Caco-2 (cell line): ENCODE measurements around the gene NR6A1. TPM values are rescaled to one million over a fixed set of nuclear protein-coding genes. Genes with fewer than 3 reads are reported as not detected.

Source experiments
- BruUV-seq: library from RNA; stranded (reverse); fragments of 400-500 nt; replicated peaks from 2 replicates; lab custom pipeline; 2021; lab: Mats Ljungman, UMichigan
- CTCF ChIA-PET: fragments of 300-600 bp; sonication (Branson Sonifier 250); formaldehyde crosslinking; loops from one replicate; lab custom pipeline; 2022; ENCODE audit warnings: antibody characterized with exemption; lab: Charles Lee
- POLR2A ChIA-PET: fragments of 300-600 bp; sonication (Branson Sonifier 250); formaldehyde crosslinking; loops from one replicate; lab custom pipeline; 2022; ENCODE audit warnings: antibody characterized with exemption; lab: Charles Lee
- DNase-seq, 2 experiments: peaks; one replicate each; pipeline versions ENCODE4 v3.0.0 to v3.0.0-alpha.2; 2020 to 2022
- H3K27me3 ChIP-seq: replicated peaks from 2 replicates; pipeline ENCODE4 v1.6.0; 2011; ENCODE audit warnings: low read length; ENCODE audit not compliant: control insufficient read depth, insufficient read depth
- H3K36me3 ChIP-seq: 2 replicates; pipeline ENCODE4 v1.5.1; 2011; ENCODE audit warnings: low read length; ENCODE audit not compliant: control insufficient read depth, insufficient read depth
- H3K4me1 ChIP-seq: fragments of 250-450 bp; sonication (Bioruptor Pico); 2 replicates; pipeline ENCODE4 v1.5.1; 2020; ENCODE audit warnings: mild to moderate bottlenecking
- H3K4me3 ChIP-seq: 2 replicates; pipeline ENCODE4 v1.5.1; 2011; ENCODE audit warnings: low read depth, mild to moderate bottlenecking, control low read depth, low read length
- H3K9me3 ChIP-seq: fragments of 250-450 bp; sonication (Bioruptor Pico); 2 replicates; pipeline ENCODE4 v1.5.1; 2020; ENCODE audit warnings: mild to moderate bottlenecking, moderate library complexity
- H3K27ac Mint-ChIP-seq: one replicate; pipeline ENCODE4 v1.8.0; 2022; ENCODE audit warnings: mixed read lengths; ENCODE audit not compliant: unreplicated experiment
- H3K27me3 Mint-ChIP-seq: one replicate; pipeline ENCODE4 v1.8.0; 2022; ENCODE audit warnings: mixed read lengths; ENCODE audit not compliant: insufficient read depth, unreplicated experiment
- H3K36me3 Mint-ChIP-seq: one replicate; pipeline ENCODE4 v1.8.0; 2022; ENCODE audit warnings: mild to moderate bottlenecking, mixed read lengths; ENCODE audit not compliant: insufficient read depth, unreplicated experiment
- H3K4me1 Mint-ChIP-seq: one replicate; pipeline ENCODE4 v1.8.0; 2022; ENCODE audit warnings: low read depth, mixed read lengths; ENCODE audit not compliant: unreplicated experiment
- H3K4me3 Mint-ChIP-seq: one replicate; pipeline ENCODE4 v1.8.0; 2022; ENCODE audit warnings: mild to moderate bottlenecking, moderate library complexity, mixed read lengths; ENCODE audit not compliant: unreplicated experiment
- H3K9me3 Mint-ChIP-seq: one replicate; pipeline ENCODE4 v1.8.0; 2022; ENCODE audit warnings: mixed read lengths; ENCODE audit not compliant: unreplicated experiment
- intact Hi-C: fragments of 100-400 bp; cut with micrococcal nuclease; formaldehyde crosslinking; loops from one replicate; pipeline ENCODE4 v1.10.0; 2022; ENCODE audit not compliant: unreplicated experiment
- total RNA-seq: library from RNA; stranded (reverse); gene quantifications from 2 replicates; pipeline ENCODE4 v1.2.3, GENCODE V29; 2022
- TF ChIP-seq, protein P1 (sequence below), 2 experiments: fragments of 200-600 bp in 1 of 2; IDR thresholded peaks; 1 replicate in 1 of 2; 2 replicates in 1 of 2; pipeline versions ENCODE4 v1.5.1 to v1.8.0; 2011 to 2022; ENCODE audit warnings: antibody characterized with exemption in 1 of 2, control low read depth in 1 of 2, inconsistent platforms in 1 of 2, low read depth in 1 of 2, low read length in 1 of 2, mild to moderate bottlenecking in 1 of 2, moderate library complexity in 1 of 2; ENCODE audit not compliant: insufficient read depth in 1 of 2, severe bottlenecking in 1 of 2, unreplicated experiment in 1 of 2

Gene NR6A1
- total RNA-seq, 1 experiment from 2014 or later = 33.6 TPM

- Histone ChIP-seq H3K27me3 (no peaks in the 10 kb centered on the region), H3K9me3 (no peaks in the 10 kb centered on the region), H3K4me1 (peaks cover 21% of the 10 kb centered on the region; the same call in 1 of the 2 replicates), H3K36me3 (no peaks in the 10 kb centered on the region), H3K4me3 (no peak overlapping the region)
- no TSS peak for BruUV-seq
- no peaks in the 10 kb centered on the region for H3K36me3 Mint-ChIP-seq
- no peak overlapping the region for H3K4me3 Mint-ChIP-seq
- no peak overlapping the region for H3K27ac Mint-ChIP-seq
- ChIA-PET CTCF (interaction anchor here (1.0 kb wide), 1 partner anchor 10 kb away, joined by 4 read pairs; no protein-coding TSS in a partner anchor), POLR2A (no interaction called here)
- peaks cover 41% of the 10 kb centered on the region for H3K4me1 Mint-ChIP-seq
- no peaks in the 10 kb centered on the region for H3K27me3 Mint-ChIP-seq
- intact Hi-C loops = loop anchor here (1.0 to 5.0 kb wide), 3 partner anchors 42 to 202 kb away; no protein-coding TSS in a partner anchor
- DNase-seq = peak in 1 of 2 experiments; percentile 38
- TF ChIP-seq, protein P1, sequence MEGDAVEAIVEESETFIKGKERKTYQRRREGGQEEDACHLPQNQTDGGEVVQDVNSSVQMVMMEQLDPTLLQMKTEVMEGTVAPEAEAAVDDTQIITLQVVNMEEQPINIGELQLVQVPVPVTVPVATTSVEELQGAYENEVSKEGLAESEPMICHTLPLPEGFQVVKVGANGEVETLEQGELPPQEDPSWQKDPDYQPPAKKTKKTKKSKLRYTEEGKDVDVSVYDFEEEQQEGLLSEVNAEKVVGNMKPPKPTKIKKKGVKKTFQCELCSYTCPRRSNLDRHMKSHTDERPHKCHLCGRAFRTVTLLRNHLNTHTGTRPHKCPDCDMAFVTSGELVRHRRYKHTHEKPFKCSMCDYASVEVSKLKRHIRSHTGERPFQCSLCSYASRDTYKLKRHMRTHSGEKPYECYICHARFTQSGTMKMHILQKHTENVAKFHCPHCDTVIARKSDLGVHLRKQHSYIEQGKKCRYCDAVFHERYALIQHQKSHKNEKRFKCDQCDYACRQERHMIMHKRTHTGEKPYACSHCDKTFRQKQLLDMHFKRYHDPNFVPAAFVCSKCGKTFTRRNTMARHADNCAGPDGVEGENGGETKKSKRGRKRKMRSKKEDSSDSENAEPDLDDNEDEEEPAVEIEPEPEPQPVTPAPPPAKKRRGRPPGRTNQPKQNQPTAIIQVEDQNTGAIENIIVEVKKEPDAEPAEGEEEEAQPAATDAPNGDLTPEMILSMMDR (IDR thresholded peaks at IDR 0.05; ENCODE audit: insufficient read depth in 1 of 2, low read depth in 1 of 2, low read length in 1 of 2, severe bottlenecking in 1 of 2, unreplicated experiment in 1 of 2) = peak; percentile 49 to 51
- H3K9me3 Mint-ChIP-seq = no peaks in the 10 kb centered on the region
Observed at GRCh38 chr9:124754289-124754688, 16.8 kb downstream of the NR6A1 start.

GRCh38 chr9:124752967-124753366, 18.1 kb downstream of the NR6A1 start:
- DNase-seq = no peak
- TF ChIP-seq, protein P1 (IDR thresholded peaks at IDR 0.05; ENCODE audit: insufficient read depth in 1 of 2, low read depth in 1 of 2, low read length in 1 of 2, severe bottlenecking in 1 of 2, unreplicated experiment in 1 of 2) = no peak
- Mint-ChIP-seq H3K9me3 (no peaks in the 10 kb centered on the region), H3K4me1 (peaks cover 29% of the 10 kb centered on the region), H3K27ac (no peak overlapping the region), H3K36me3 (no peaks in the 10 kb centered on the region), H3K27me3 (no peaks in the 10 kb centered on the region), H3K4me3 (no peak overlapping the region)
- ChIA-PET POLR2A (no interaction called here), CTCF (interaction anchor here (1.0 kb wide), 1 partner anchor 136 kb away, joined by 3 read pairs; no protein-coding TSS in a partner anchor)
- Histone ChIP-seq H3K9me3 (no peaks in the 10 kb centered on the region), H3K27me3 (no peaks in the 10 kb centered on the region), H3K4me3 (no peak overlapping the region), H3K4me1 (peaks cover 10% of the 10 kb centered on the region; the same call in 1 of the 2 replicates), H3K36me3 (no peaks in the 10 kb centered on the region)
- intact Hi-C loops = loop anchor here (5.0 kb wide), 1 partner anchor 201 kb away; no protein-coding TSS in a partner anchor
- no TSS peak for BruUV-seq

- BruUV-seq = no TSS peak
- DNase-seq = no peak
- Histone ChIP-seq H3K36me3 (no peaks in the 10 kb centered on the region), H3K4me1 (peaks cover 10% of the 10 kb centered on the region; the same call in 1 of the 2 replicates), H3K9me3 (no peaks in the 10 kb centered on the region), H3K4me3 (no peak overlapping the region), H3K27me3 (no peaks in the 10 kb centered on the region)
- no peaks in the 10 kb centered on the region for H3K36me3 Mint-ChIP-seq
- intact Hi-C loops = loop anchor here (5.0 kb wide), 1 partner anchor 197 kb away; no protein-coding TSS in a partner anchor
- CTCF ChIA-PET = no interaction called here
- TF ChIP-seq, protein P1 (IDR thresholded peaks at IDR 0.05; ENCODE audit: insufficient read depth in 1 of 2, low read depth in 1 of 2, low read length in 1 of 2, severe bottlenecking in 1 of 2, unreplicated experiment in 1 of 2) = no peak
- H3K4me1 Mint-ChIP-seq = peaks cover 17% of the 10 kb centered on the region
- no peaks in the 10 kb centered on the region for H3K27me3 Mint-ChIP-seq
- no peak overlapping the region for H3K4me3 Mint-ChIP-seq
- POLR2A ChIA-PET = no interaction called here
- H3K27ac Mint-ChIP-seq = no peak overlapping the region
- no peaks in the 10 kb centered on the region for H3K9me3 Mint-ChIP-seq
Observed at GRCh38 chr9:124749781-124750180, 21.3 kb downstream of the NR6A1 start.
